H9 (cell line): ENCODE data around the gene CNBD2. TPM values are rescaled to one million over a fixed set of nuclear protein-coding genes. Genes with fewer than 3 reads are reported as not detected.

Source experiments
- DNase-seq: peaks from one replicate; pipeline ENCODE4 v3.0.0-alpha.2; 2017
- H2AFZ ChIP-seq: one replicate; pipeline ENCODE4 v1.6.1; 2013; ENCODE audit warnings: mild to moderate bottlenecking, low read length, control low read depth, moderate library complexity
- H2AK5ac ChIP-seq: 2 replicates; pipeline ENCODE4 v1.6.1; 2013; ENCODE audit warnings: low read length, control low read depth, mixed read lengths; ENCODE audit not compliant: insufficient read length
- H2BK120ac ChIP-seq: one replicate; pipeline ENCODE4 v1.6.1; 2013; ENCODE audit warnings: low read depth, mild to moderate bottlenecking, low read length, control low read depth, inconsistent platforms; ENCODE audit not compliant: poor library complexity, severe bottlenecking
- H2BK12ac ChIP-seq: 2 replicates; pipeline ENCODE4 v1.6.1; 2013; ENCODE audit warnings: low read length, control low read depth, mixed read lengths, low read depth; ENCODE audit not compliant: insufficient read length
- H2BK15ac ChIP-seq: 2 replicates; pipeline ENCODE4 v1.6.1; 2013; ENCODE audit warnings: low read depth, low read length, control low read depth
- H2BK20ac ChIP-seq: one replicate; pipeline ENCODE4 v1.6.1; 2013; ENCODE audit warnings: low read depth, mild to moderate bottlenecking, low read length, control low read depth, inconsistent platforms; ENCODE audit not compliant: poor library complexity, severe bottlenecking
- H2BK5ac ChIP-seq: 2 replicates; pipeline ENCODE4 v1.6.1; 2013; ENCODE audit warnings: low read length, control low read depth, mixed read lengths; ENCODE audit not compliant: insufficient read length
- H3K14ac ChIP-seq: 2 replicates; pipeline ENCODE4 v1.6.1; 2013; ENCODE audit warnings: low read length, control low read depth; ENCODE audit not compliant: insufficient read depth
- H3K18ac ChIP-seq: 2 replicates; pipeline ENCODE4 v1.6.1; 2013; ENCODE audit warnings: low read depth, mild to moderate bottlenecking, mixed read lengths, low read length, control low read depth; ENCODE audit not compliant: insufficient read length
- H3K23ac ChIP-seq: 2 replicates; pipeline ENCODE4 v1.6.1; 2013; ENCODE audit warnings: low read length, control low read depth, mixed read lengths, low read depth; ENCODE audit not compliant: insufficient read length
- H3K23me2 ChIP-seq: 2 replicates; pipeline ENCODE4 v1.6.1; 2013; ENCODE audit warnings: low read depth, mild to moderate bottlenecking, mixed read lengths, low read length, control low read depth; ENCODE audit not compliant: insufficient read length, poor library complexity, severe bottlenecking
- H3K27ac ChIP-seq: 2 replicates; pipeline ENCODE4 v1.5.1; 2013; ENCODE audit warnings: low read length, control low read depth, mixed read lengths, low read depth; ENCODE audit not compliant: insufficient read length
- H3K27me3 ChIP-seq: 2 replicates; pipeline ENCODE4 v1.6.1; 2013; ENCODE audit warnings: low read length, control low read depth, inconsistent platforms; ENCODE audit not compliant: insufficient read depth
- H3K4ac ChIP-seq: 2 replicates; pipeline ENCODE4 v1.6.1; 2013; ENCODE audit warnings: low read depth, mild to moderate bottlenecking, control low read depth, inconsistent platforms, low read length, moderate library complexity
- H3K4me1 ChIP-seq: 2 replicates; pipeline ENCODE4 v1.6.1; 2013; ENCODE audit warnings: low read length, control low read depth, inconsistent platforms; ENCODE audit not compliant: insufficient read depth
- H3K4me2 ChIP-seq: 2 replicates; pipeline ENCODE4 v1.6.1; 2013; ENCODE audit warnings: low read length, control low read depth, mixed read lengths; ENCODE audit not compliant: insufficient read length, insufficient read depth
- H3K56ac ChIP-seq: 2 replicates; pipeline ENCODE4 v1.6.1; 2013; ENCODE audit warnings: low read depth, mild to moderate bottlenecking, mixed read lengths, low read length, control low read depth; ENCODE audit not compliant: insufficient read length
- H3K79me1 ChIP-seq: 2 replicates; pipeline ENCODE4 v1.6.1; 2013; ENCODE audit warnings: low read depth, mild to moderate bottlenecking, moderate library complexity, low read length, control low read depth, inconsistent platforms; ENCODE audit not compliant: insufficient read depth, poor library complexity, severe bottlenecking
- H3K79me2 ChIP-seq: 2 replicates; pipeline ENCODE4 v1.6.1; 2013; ENCODE audit warnings: low read length, control low read depth, inconsistent platforms; ENCODE audit not compliant: insufficient read depth
- H3K9ac ChIP-seq: 2 replicates; pipeline ENCODE4 v1.6.1; 2013; ENCODE audit warnings: low read length, control low read depth, mixed read lengths; ENCODE audit not compliant: insufficient read length; ENCODE audit errors: extremely low read depth
- H3K9me3 ChIP-seq: one replicate; pipeline ENCODE4 v1.6.1; 2013; ENCODE audit warnings: low read depth, low read length, inconsistent platforms; ENCODE audit not compliant: control insufficient read depth
- H3T11ph ChIP-seq: one replicate; pipeline ENCODE4 v1.6.1; 2013; ENCODE audit warnings: mild to moderate bottlenecking, low read length, control low read depth, inconsistent platforms
- H4K20me1 ChIP-seq: one replicate; pipeline ENCODE4 v1.6.1; 2013; ENCODE audit not compliant: control insufficient read depth, insufficient read length, insufficient read depth
- H4K5ac ChIP-seq: 2 replicates; pipeline ENCODE4 v1.6.1; 2013; ENCODE audit warnings: low read depth, mild to moderate bottlenecking, mixed read lengths, low read length, control low read depth; ENCODE audit not compliant: insufficient read length
- H4K8ac ChIP-seq: replicated peaks from 2 replicates; pipeline ENCODE4 v1.6.1; 2013; ENCODE audit warnings: low read length, control low read depth, mixed read lengths, low read depth; ENCODE audit not compliant: insufficient read length
- H4K91ac ChIP-seq: 2 replicates; pipeline ENCODE4 v1.6.1; 2013; ENCODE audit warnings: low read depth, mild to moderate bottlenecking, moderate library complexity, mixed read lengths, low read length, control low read depth; ENCODE audit not compliant: insufficient read length
- H3K27ac Mint-ChIP-seq, 3 experiments: 2 replicates in 2 of 3; 3 replicates in 1 of 3; pipeline ENCODE4 v1.8.0; 2020 to 2021; ENCODE audit warnings: mixed read lengths in 3 of 3, mild to moderate bottlenecking in 1 of 3, moderate library complexity in 1 of 3
- H3K27me3 Mint-ChIP-seq: 2 replicates; pipeline ENCODE4 v1.8.0; 2021; ENCODE audit warnings: low read depth, mild to moderate bottlenecking, moderate library complexity, mixed read lengths
- H3K36me3 Mint-ChIP-seq, 3 experiments: 2 replicates in 2 of 3; 3 replicates in 1 of 3; pipeline ENCODE4 v1.8.0; 2020 to 2021; ENCODE audit warnings: low read depth in 3 of 3, mixed read lengths in 3 of 3; ENCODE audit not compliant: insufficient read depth in 1 of 3
- H3K4me1 Mint-ChIP-seq, 2 experiments: 2 replicates each; pipeline ENCODE4 v1.8.0; 2020; ENCODE audit warnings: mixed read lengths in 2 of 2
- H3K4me3 Mint-ChIP-seq, 2 experiments: 2 replicates in 1 of 2; 3 replicates in 1 of 2; pipeline ENCODE4 v1.8.0; 2020 to 2021; ENCODE audit warnings: mild to moderate bottlenecking in 2 of 2, mixed read lengths in 2 of 2, moderate library complexity in 1 of 2
- H3K9me3 Mint-ChIP-seq, 2 experiments: 2 replicates in 1 of 2; 3 replicates in 1 of 2; pipeline ENCODE4 v1.8.0; 2020; ENCODE audit warnings: mild to moderate bottlenecking in 2 of 2, mixed read lengths in 2 of 2, moderate library complexity in 1 of 2
- CTCF ChIP-seq: fragments of 200-600 bp; sonication (generic); conservative IDR thresholded peaks from 3 replicates; pipeline ENCODE4 v1.8.0; 2021; ENCODE audit warnings: antibody characterized with exemption, mild to moderate bottlenecking
- WGBS: extraction: QIAGEN DNeasy Blood & Tissue Kit; methylation state at CpG from one replicate; pipeline ENCODE4 v1.1.7; 2013; ENCODE audit warnings: missing lambda C conversion rate, low lambda C conversion rate, mixed read lengths; ENCODE audit not compliant: insufficient read length; ENCODE audit errors: extremely low coverage; 5-methylcytosine and 5-hydroxymethylcytosine counted together
- total RNA-seq: library from RNA; stranded (reverse); gene quantifications from 2 replicates; pipeline ENCODE4 v1.2.1, GENCODE V29; 2021

The CNBD2 gene
- total RNA-seq, 1 experiment from 2014 or later, result 3.1 TPM

GRCh38 chr20:36008461-36009035, 40.2 kb downstream of the CNBD2 start:
- TF ChIP-seq CTCF, result no peak

More at GRCh38 chr20:36008461-36009035, 40.2 kb downstream of the CNBD2 start:
- Histone ChIP-seq H4K8ac (no peak overlapping the region), H3K4me1 (no peaks in the 10 kb centered on the region), H2BK15ac (no peak overlapping the region), H4K5ac (no peak overlapping the region), H3T11ph (no peak overlapping the region), H3K4ac (no peak overlapping the region), H3K79me1 (no peaks in the 10 kb centered on the region), H3K4me2 (no peak overlapping the region), H3K9me3 (peaks cover 10% of the 10 kb centered on the region), H2BK120ac (no peak overlapping the region), H3K23ac (no peak overlapping the region), H3K27ac (no peak overlapping the region), H4K20me1 (no peaks in the 10 kb centered on the region), H2AK5ac (no peak overlapping the region), H3K56ac (no peak overlapping the region), H3K18ac (no peak overlapping the region), H3K14ac (no peak overlapping the region), H3K27me3 (no peaks in the 10 kb centered on the region), H3K23me2 (no peaks in the 10 kb centered on the region), H2BK5ac (no peak overlapping the region), H3K79me2 (no peaks in the 10 kb centered on the region), H4K91ac (no peak overlapping the region), H3K9ac (no peak overlapping the region), H2AFZ (no peak overlapping the region), H2BK12ac (no peak overlapping the region), H2BK20ac (no peak overlapping the region)
- H3K4me1 Mint-ChIP-seq, result peaks cover 5 to 9% of the 10 kb centered on the region in 2 experiments; a peak in 3 of 4 replicates
- H3K27me3 Mint-ChIP-seq, result peaks cover 9% of the 10 kb centered on the region
- no peak overlapping the region for H3K27ac Mint-ChIP-seq
- no peak overlapping the region; a peak in 1 of 5 replicates for H3K4me3 Mint-ChIP-seq
- no CpG with 5 or more reads among the region's 4 CpGs for WGBS
- H3K9me3 Mint-ChIP-seq, result peaks cover 9 to 10% of the 10 kb centered on the region in 2 experiments
- DNase-seq, result no peak
- peaks cover 0 to 2% (median 0%) of the 10 kb centered on the region in 3 experiments; a peak in 2 of 7 replicates for H3K36me3 Mint-ChIP-seq
